ENCODE results near the gene SLC25A12.

GRCh38 chr2:171822525-171823322 lies 71.3 kb downstream of the SLC25A12 start:
- TF ChIP-seq CTCF (IDR thresholded peaks at IDR 0.05) (no peak), EZH2 (IDR thresholded peaks at IDR 0.05; ENCODE audit: borderline replicate concordance, insufficient read depth, low read depth, low read length, poor library complexity, severe bottlenecking) (no peak)
